Upper lobe of left lung (tissue), 6 donors: ENCODE measurements around the gene RCC2. TPM values are rescaled to one million over a fixed set of nuclear protein-coding genes. Genes with fewer than 3 reads are reported as not detected.
A peak's percentile ranks its signal among the peaks of the same experiment; 100 is the strongest.

Experiments
- ATAC-seq, 2 donors: fragments of 200-7000 bp; cut with Tn5 transposase; one replicate each; pipeline ENCODE4 v1.9.1; 2022; ENCODE audit warnings: mild to moderate bottlenecking in 2 of 2, moderate library complexity in 2 of 2; ENCODE audit not compliant: low FRiP score in 2 of 2
- DNase-seq, 2 donors: peaks; one replicate each; pipeline ENCODE4 v3.0.0-alpha.2; 2019 to 2020
- H3K27ac ChIP-seq, 4 donors: fragments of 200-600 bp; sonication (generic); one replicate each; pipeline ENCODE4 v1.5.1; 2016 to 2019
- H3K27me3 ChIP-seq, 4 donors: fragments of 200-600 bp; sonication (generic); one replicate each; pipeline ENCODE4 v1.5.1; 2017 to 2019
- H3K36me3 ChIP-seq, 4 donors: fragments of 200-600 bp; sonication (generic); one replicate each; pipeline ENCODE4 v1.5.1; 2016 to 2019
- H3K4me1 ChIP-seq, 4 donors: fragments of 200-600 bp; sonication (generic); one replicate each; pipeline ENCODE4 v1.5.1; 2018 to 2019
- H3K4me3 ChIP-seq, 4 donors: fragments of 200-600 bp; sonication (generic); one replicate each; pipeline ENCODE4 v1.5.1; 2017 to 2019; ENCODE audit warnings: mild to moderate bottlenecking in 2 of 4, moderate library complexity in 1 of 4
- H3K9me3 ChIP-seq, 4 donors: fragments of 200-600 bp; sonication (generic); one replicate each; pipeline ENCODE4 v1.5.1; 2018 to 2019
- CTCF ChIP-seq, 6 experiments: fragments of 450-650 bp in 4 of 6; fragments of 200-600 bp in 2 of 6; sonication (generic) in 2 of 6; IDR thresholded peaks; one replicate each; pipeline ENCODE4 v1.5.1; 2016 to 2019; ENCODE audit warnings: antibody characterized with exemption in 6 of 6
- EP300 ChIP-seq, 4 donors: sonication (generic); formaldehyde crosslinking; IDR thresholded peaks; one replicate each; pipeline ENCODE4 v1.5.1; 2017; ENCODE audit warnings: antibody characterized with exemption in 4 of 4, control low read depth in 2 of 4
- POLR2A ChIP-seq, 4 donors: fragments of 450-650 bp; IDR thresholded peaks; one replicate each; pipeline ENCODE4 v1.5.1; 2016 to 2017; ENCODE audit warnings: antibody characterized with exemption in 4 of 4, mild to moderate bottlenecking in 2 of 4
- POLR2AphosphoS5 ChIP-seq, 2 donors: sonication (generic); formaldehyde crosslinking; IDR thresholded peaks; one replicate each; pipeline ENCODE4 v1.5.1; 2017; ENCODE audit warnings: antibody characterized with exemption in 2 of 2
- WGBS, 2 donors: methylation state at CpG; one replicate each; pipeline ENCODE4 v1.1.5; 2017 to 2018; 5-methylcytosine and 5-hydroxymethylcytosine counted together
- total RNA-seq, 6 donors: library from RNA; depleted of rRNA in 4 of 6; stranded (reverse); fragments of >200 nt in 4 of 6; gene quantifications; one replicate each; pipeline versions ENCODE4 v1.1.0 to v1.2.1, GENCODE V29; 2016 to 2021
- donor health status: DM: no; HTN: no; CAD: no; lungs with moderate emphysema.
- donor health status: DM: no; HTN: yes; CAD: no; lungs with severe emphysema.

Gene RCC2
- total RNA-seq, 6 donors from 2014 or later: 32.1 to 66.2 (median 47.7) TPM

- H3K27ac ChIP-seq: peak overlapping the region in 3 of 4 donors; percentile 22 to 46 (median 35)
- ATAC-seq: no peak
- no peaks in the 10 kb centered on the region for H3K36me3 ChIP-seq
- no peak for DNase-seq
- no peak for TF ChIP-seq POLR2AphosphoS5 (IDR thresholded peaks at IDR 0.05)
- no peak for TF ChIP-seq EP300 (IDR thresholded peaks at IDR 0.05)
- TF ChIP-seq CTCF (IDR thresholded peaks at IDR 0.05): no peak
- TF ChIP-seq POLR2A (IDR thresholded peaks at IDR 0.05): no peak
- H3K9me3 ChIP-seq: no peaks in the 10 kb centered on the region
- no peak overlapping the region for H3K4me3 ChIP-seq
- H3K4me1 ChIP-seq: peaks cover 11 to 37% (median 20%) of the 10 kb centered on the region in 4 donors
- 81 to 83% methylated on average over 4 of the region's 4 CpGs for WGBS, 2 donors
- H3K27me3 ChIP-seq: no peaks in the 10 kb centered on the region
Observed at GRCh38 chr1:17441993-17442357, 2.5 kb upstream of the RCC2 start.

GRCh38 chr1:17441265-17441992 is 2.0 kb upstream of the RCC2 start:
- Histone ChIP-seq H3K4me3 (no peak overlapping the region), H3K36me3 (no peaks in the 10 kb centered on the region), H3K4me1 (peaks cover 16 to 42% (median 26%) of the 10 kb centered on the region in 4 donors), H3K27me3 (no peaks in the 10 kb centered on the region), H3K27ac (peak overlapping the region; percentile 12 to 69 (median 40)), H3K9me3 (no peaks in the 10 kb centered on the region)
- TF ChIP-seq POLR2A (IDR thresholded peaks at IDR 0.05) (no peak), POLR2AphosphoS5 (IDR thresholded peaks at IDR 0.05) (no peak), EP300 (IDR thresholded peaks at IDR 0.05) (no peak), CTCF (IDR thresholded peaks at IDR 0.05) (no peak)
- ATAC-seq (peak in 1 of 2 donors; percentile 28), DNase-seq (no peak)
- WGBS, 2 donors: 37 to 41% methylated on average over 10 of the region's 10 CpGs

GRCh38 chr1:17440827-17441168 is 1.3 kb upstream of the RCC2 start:
- peak overlapping the region in 1 of 4 donors; percentile 91 for H3K4me3 ChIP-seq
- H3K27ac ChIP-seq: peak overlapping the region in 2 of 4 donors; percentile 12 to 69
- ATAC-seq (no peak), DNase-seq (no peak)
- WGBS, 2 donors: 58 to 66% methylated on average over 6 of the region's 6 CpGs
- no peak for TF ChIP-seq POLR2AphosphoS5 (IDR thresholded peaks at IDR 0.05)
- TF ChIP-seq POLR2A (IDR thresholded peaks at IDR 0.05): no peak
- no peak for TF ChIP-seq CTCF (IDR thresholded peaks at IDR 0.05)
- TF ChIP-seq EP300 (IDR thresholded peaks at IDR 0.05): no peak
- H3K36me3 ChIP-seq: no peaks in the 10 kb centered on the region
- H3K9me3 ChIP-seq: no peaks in the 10 kb centered on the region
- H3K4me1 ChIP-seq: peaks cover 16 to 49% (median 31%) of the 10 kb centered on the region in 4 donors
- no peaks in the 10 kb centered on the region for H3K27me3 ChIP-seq

DNA sequence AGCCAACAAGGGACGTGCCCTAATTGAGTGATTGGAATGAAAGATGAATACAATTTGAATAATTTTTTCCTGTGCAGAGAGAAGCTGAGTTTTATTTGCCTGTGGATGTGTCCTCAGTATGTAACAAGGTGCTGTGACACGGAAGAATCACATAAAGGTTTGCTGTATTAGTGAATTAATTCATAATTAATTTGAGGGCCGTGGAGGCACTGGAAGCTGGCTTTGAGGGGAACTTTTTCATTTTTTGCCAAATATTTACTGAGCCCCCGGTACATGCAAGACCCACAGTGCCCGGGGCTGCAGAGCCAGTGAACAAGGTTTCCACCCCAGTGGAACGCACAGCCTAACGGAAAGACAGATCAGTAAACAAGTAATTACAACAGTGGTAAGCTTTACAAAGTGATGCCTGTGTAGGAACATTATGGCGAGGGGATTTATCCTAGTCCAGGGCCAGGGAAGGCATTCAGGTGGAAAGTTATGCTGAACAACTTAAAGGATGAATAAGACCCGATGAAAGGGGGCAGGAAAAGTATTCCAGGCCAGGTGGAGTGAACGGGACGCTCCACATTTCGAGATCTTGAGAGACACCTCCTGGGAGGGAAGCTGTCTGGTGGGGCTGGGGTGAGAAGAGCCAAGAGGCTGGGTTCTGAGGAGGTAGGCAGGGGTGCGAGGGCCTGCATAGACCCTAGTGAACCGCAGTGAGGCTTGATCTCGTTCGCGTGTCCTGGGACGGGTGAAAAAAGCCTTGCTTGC is 773 bp upstream of the RCC2 start:
- ATAC-seq: no peak
- WGBS, 2 donors: 55 to 62% methylated on average over 18 of the region's 18 CpGs

More for the DNA sequence above, 773 bp upstream of the RCC2 start:
- DNase-seq: no peak
- Histone ChIP-seq H3K36me3 (peaks cover 0 to 2% (median 0%) of the 10 kb centered on the region in 4 donors), H3K4me3 (peak overlapping the region in 3 of 4 donors; percentile 66 to 98 (median 91)), H3K4me1 (peaks cover 16 to 53% (median 31%) of the 10 kb centered on the region in 4 donors), H3K27me3 (no peaks in the 10 kb centered on the region), H3K27ac (peak overlapping the region; percentile 52 to 93 (median 74)), H3K9me3 (no peaks in the 10 kb centered on the region)
- TF ChIP-seq POLR2A (IDR thresholded peaks at IDR 0.05): no peak
- TF ChIP-seq POLR2AphosphoS5 (IDR thresholded peaks at IDR 0.05): no peak
- no peak for TF ChIP-seq CTCF (IDR thresholded peaks at IDR 0.05)
- TF ChIP-seq EP300 (IDR thresholded peaks at IDR 0.05): no peak
